ENCODE measurements around the gene ACYP2. TPM values are rescaled to one million over a fixed set of nuclear protein-coding genes. Genes with fewer than 3 reads are reported as not detected.

ACYP2 gene
- total RNA-seq, 4 donors from 2014 or later, result 10.3 to 44.3 (median 21.7) TPM

DNA sequence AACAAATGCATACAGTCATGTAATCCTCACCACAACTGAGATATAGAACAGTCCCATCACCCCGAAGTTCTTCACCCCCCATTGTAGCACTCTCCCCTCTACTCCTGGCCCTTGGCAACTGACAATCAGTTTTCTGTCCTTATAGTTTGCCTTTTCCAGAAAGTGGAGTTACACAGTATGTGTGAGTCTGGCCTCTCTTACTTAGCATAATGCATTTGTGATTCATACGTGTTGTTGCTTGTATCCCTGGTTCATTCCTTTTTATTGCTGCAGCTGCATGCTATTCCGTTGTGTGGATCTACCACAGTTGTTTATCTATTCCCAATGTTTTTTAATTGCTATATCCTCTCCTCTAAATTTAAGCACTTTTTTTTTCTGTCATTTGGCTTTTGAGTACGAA, 17.6 kb downstream of the ACYP2 start:
- Histone ChIP-seq H3K27ac (no peak overlapping the region), H3K9me3 (no peaks in the 10 kb centered on the region), H3K4me1 (no peaks in the 10 kb centered on the region), H3K4me3 (no peak overlapping the region), H3K36me3 (no peaks in the 10 kb centered on the region), H3K27me3 (no peaks in the 10 kb centered on the region)
- TF ChIP-seq CTCF (IDR thresholded peaks at IDR 0.05), result no peak
- no peak for TF ChIP-seq POLR2A (IDR thresholded peaks at IDR 0.05)
- intact Hi-C loops (cut with DNase I; ENCODE audit: low total_unique reads), result no loop called here
- DNase-seq, result no peak

DNA sequence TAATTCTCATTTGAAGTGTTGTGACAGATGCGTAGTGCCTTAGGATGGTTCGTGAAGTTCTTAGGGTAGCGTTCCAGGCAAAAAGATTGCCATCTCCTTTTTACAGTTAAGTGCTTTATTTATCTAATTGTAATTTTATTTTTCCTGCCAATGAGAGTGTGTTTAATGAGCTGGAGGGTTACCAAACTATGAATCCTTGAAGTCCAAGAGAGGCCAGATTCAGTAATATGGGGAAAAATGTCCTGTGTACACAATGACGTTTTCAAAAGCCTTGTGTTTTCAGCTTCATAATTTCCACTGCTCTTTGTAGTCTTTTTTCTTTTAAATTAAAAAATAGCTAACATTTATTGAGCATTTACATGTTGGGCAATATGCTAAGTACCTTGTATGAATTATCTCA, 23.8 kb downstream of the ACYP2 start:
- no peak overlapping the region for H3K4me3 ChIP-seq
- no peaks in the 10 kb centered on the region for H3K4me1 ChIP-seq
- H3K27me3 ChIP-seq, result no peaks in the 10 kb centered on the region
- DNase-seq, result no peak
- H3K36me3 ChIP-seq, result no peaks in the 10 kb centered on the region
- no peak for TF ChIP-seq CTCF (IDR thresholded peaks at IDR 0.05)
- TF ChIP-seq POLR2A (IDR thresholded peaks at IDR 0.05), result no peak
- no peaks in the 10 kb centered on the region for H3K9me3 ChIP-seq
- H3K27ac ChIP-seq, result no peak overlapping the region
- intact Hi-C loops (cut with DNase I; ENCODE audit: low total_unique reads), result no loop called here

DNA sequence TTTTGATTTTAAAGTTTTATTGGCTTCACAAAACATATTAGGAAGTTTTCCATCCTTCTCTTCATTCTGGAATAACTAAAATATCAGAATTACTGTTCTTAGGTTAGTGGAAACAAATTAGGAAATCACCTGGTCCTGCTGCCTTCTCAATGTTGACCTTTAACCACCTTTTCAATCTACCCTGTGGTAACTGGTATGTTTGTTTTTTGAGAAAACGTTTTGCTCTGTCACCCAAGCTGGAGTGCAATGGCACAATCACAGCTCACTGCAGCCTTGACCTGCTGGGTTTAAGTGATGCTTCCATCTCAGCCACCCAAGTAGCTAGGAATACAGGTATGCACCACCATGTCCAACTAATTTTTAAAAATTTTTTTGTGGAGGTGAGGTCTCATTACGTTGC, 28.4 kb downstream of the ACYP2 start:
- Histone ChIP-seq H3K36me3 (no peaks in the 10 kb centered on the region), H3K9me3 (no peaks in the 10 kb centered on the region), H3K4me1 (no peaks in the 10 kb centered on the region), H3K27me3 (no peaks in the 10 kb centered on the region), H3K27ac (no peak overlapping the region), H3K4me3 (no peak overlapping the region)
- DNase-seq, result no peak
- TF ChIP-seq POLR2A (IDR thresholded peaks at IDR 0.05), result no peak
- TF ChIP-seq CTCF (IDR thresholded peaks at IDR 0.05), result no peak
- intact Hi-C loops (cut with DNase I; ENCODE audit: low total_unique reads), result no loop called here

GRCh38 chr2:54148391-54148790, 33.0 kb downstream of the ACYP2 start:
- Histone ChIP-seq H3K27ac (no peak overlapping the region), H3K27me3 (no peaks in the 10 kb centered on the region), H3K36me3 (no peaks in the 10 kb centered on the region), H3K9me3 (no peaks in the 10 kb centered on the region), H3K4me3 (no peak overlapping the region), H3K4me1 (no peaks in the 10 kb centered on the region)
- no peak for DNase-seq
- intact Hi-C loops (cut with DNase I; ENCODE audit: low total_unique reads), result no loop called here
- TF ChIP-seq POLR2A (IDR thresholded peaks at IDR 0.05) (no peak), CTCF (IDR thresholded peaks at IDR 0.05) (no peak)

DNA sequence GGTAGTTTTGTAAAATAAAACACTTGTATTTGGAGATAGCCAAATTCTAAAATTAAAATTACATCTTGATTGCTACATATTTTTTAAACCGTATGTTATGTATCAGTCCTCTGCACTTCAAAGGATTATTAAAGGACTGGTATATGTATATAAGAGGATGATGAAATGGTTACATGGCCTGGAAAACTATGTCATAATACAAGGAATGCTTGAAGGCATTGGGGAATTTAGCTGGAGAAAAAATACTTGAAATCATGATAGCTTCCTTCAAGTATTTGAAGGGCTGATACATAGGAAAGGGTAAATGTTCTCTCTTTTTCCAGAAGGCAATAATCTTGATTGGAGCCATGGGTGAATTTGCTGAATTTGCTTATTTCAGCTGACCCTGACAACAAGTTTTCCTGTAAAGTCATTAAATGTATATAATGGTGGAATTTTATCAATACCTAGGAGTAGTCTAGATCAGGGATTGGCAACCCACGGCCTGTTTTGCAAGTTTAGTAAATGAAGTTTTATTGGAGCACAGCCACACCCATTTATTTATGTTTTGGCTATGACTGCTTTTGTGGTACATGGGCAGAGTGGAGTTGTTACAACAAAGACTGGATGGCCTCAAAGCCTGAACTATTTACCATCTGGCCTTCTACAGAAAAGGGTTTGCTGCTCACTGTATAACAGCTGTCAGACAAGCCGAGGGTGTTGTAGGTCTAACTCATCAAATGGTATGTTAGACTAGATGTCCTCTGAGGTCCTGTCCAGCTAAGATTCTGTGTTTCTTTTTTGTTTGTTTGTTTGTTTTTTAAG, 34.4 kb downstream of the ACYP2 start:
- DNase-seq, result no peak
- H3K27ac ChIP-seq, result no peak overlapping the region
- no peak overlapping the region for H3K4me3 ChIP-seq
- no peaks in the 10 kb centered on the region for H3K9me3 ChIP-seq
- H3K27me3 ChIP-seq, result no peaks in the 10 kb centered on the region
- H3K4me1 ChIP-seq, result no peaks in the 10 kb centered on the region
- TF ChIP-seq CTCF (IDR thresholded peaks at IDR 0.05), result no peak
- no peak for TF ChIP-seq POLR2A (IDR thresholded peaks at IDR 0.05)
- intact Hi-C loops (cut with DNase I; ENCODE audit: low total_unique reads), result no loop called here
- no peaks in the 10 kb centered on the region for H3K36me3 ChIP-seq
